Keratinocyte (primary cell): ENCODE data around the gene SVOPL. TPM values are rescaled to one million over a fixed set of nuclear protein-coding genes. Genes with fewer than 3 reads are reported as not detected.

Experiments
- DNase-seq: peaks from one replicate; pipeline ENCODE4 v3.0.0-alpha.2; 2011; ENCODE audit warnings: low read depth, missing footprints, low spot score
- FAIRE-seq: peaks from 2 replicates; lab custom pipeline; 2011; peaks lifted over from hg19 to GRCh38; lab: Jason Lieb, UNC
- H2AFZ ChIP-seq: 2 replicates; pipeline ENCODE4 v1.6.0; 2012; ENCODE audit warnings: low read length, control low read depth, inconsistent platforms; ENCODE audit not compliant: control insufficient read depth
- H3K27ac ChIP-seq: 2 replicates; pipeline ENCODE4 v1.5.1; 2011; ENCODE audit warnings: low read length; ENCODE audit not compliant: control insufficient read depth, insufficient read depth
- H3K27me3 ChIP-seq: 3 replicates; pipeline ENCODE4 v1.6.0; 2011; ENCODE audit warnings: low read length; ENCODE audit not compliant: control insufficient read depth, insufficient read depth; ENCODE audit errors: extremely low read depth
- H3K36me3 ChIP-seq, 2 experiments: 2 replicates in 1 of 2; 3 replicates in 1 of 2; pipeline ENCODE4 v1.5.1; 2011; ENCODE audit warnings: low read length in 2 of 2, mild to moderate bottlenecking in 1 of 2; ENCODE audit not compliant: control insufficient read depth in 2 of 2, insufficient read depth in 2 of 2; ENCODE audit errors: extremely low read depth in 1 of 2
- H3K4me1 ChIP-seq: 3 replicates; pipeline ENCODE4 v1.5.1; 2011; ENCODE audit warnings: low read length; ENCODE audit not compliant: control insufficient read depth, insufficient read depth; ENCODE audit errors: extremely low read depth
- H3K4me2 ChIP-seq: 3 replicates; pipeline ENCODE4 v1.6.0; 2011; ENCODE audit warnings: low read depth, low read length; ENCODE audit not compliant: control insufficient read depth, insufficient read depth; ENCODE audit errors: extremely low read depth
- H3K4me3 ChIP-seq, 3 experiments: fragments of 200-600 bp in 1 of 3; sonication (generic) in 1 of 3; 2 replicates in 2 of 3; 3 replicates in 1 of 3; pipeline ENCODE4 v1.5.1; 2011 to 2016; ENCODE audit warnings: low read length in 3 of 3, mild to moderate bottlenecking in 3 of 3, control low read depth in 2 of 3, inconsistent platforms in 1 of 3, low read depth in 1 of 3, mixed read lengths in 1 of 3, mixed run types in 1 of 3, moderate library complexity in 1 of 3; ENCODE audit not compliant: control insufficient read depth in 2 of 3, insufficient read depth in 2 of 3; ENCODE audit errors: extremely low read depth in 1 of 3
- H3K79me2 ChIP-seq: 2 replicates; pipeline ENCODE4 v1.6.0; 2012; ENCODE audit warnings: low read length; ENCODE audit not compliant: control insufficient read depth, insufficient read depth
- H3K9ac ChIP-seq: 3 replicates; pipeline ENCODE4 v1.6.0; 2011; ENCODE audit warnings: low read length; ENCODE audit not compliant: control insufficient read depth, insufficient read depth; ENCODE audit errors: extremely low read depth
- H3K9me1 ChIP-seq: 3 replicates; pipeline ENCODE4 v1.6.0; 2011; ENCODE audit warnings: low read length; ENCODE audit not compliant: control insufficient read depth, insufficient read depth; ENCODE audit errors: extremely low read depth
- H3K9me3 ChIP-seq: 2 replicates; pipeline ENCODE4 v1.5.1; 2012; ENCODE audit warnings: low read depth, low read length; ENCODE audit not compliant: control insufficient read depth
- H4K20me1 ChIP-seq: 3 replicates; pipeline ENCODE4 v1.6.0; 2011; ENCODE audit warnings: low read length; ENCODE audit not compliant: control insufficient read depth, insufficient read depth; ENCODE audit errors: extremely low read depth
- EZH2 ChIP-seq: IDR thresholded peaks from one replicate; pipeline ENCODE4 v1.6.1; 2012; ENCODE audit warnings: inconsistent platforms, mild to moderate bottlenecking, low read length, moderate library complexity
- dilution Hi-C: fragments of 300-500 bp; cut with MboI; formaldehyde crosslinking; loops from one replicate; pipeline ENCODE4 v1.7.0; 2020; ENCODE audit warnings: low sequenced_read_pairs; ENCODE audit not compliant: extremely low pct_ligation_motif_present
- polyA plus RNA-seq, 5 experiments: library from polyadenylated mRNA; depleted of rRNA in 3 of 5; stranded (reverse) in 3 of 5; stranded (forward) in 1 of 5; unstranded in 1 of 5; fragments of >200 nt; gene quantifications; 1 replicate in 1 of 5; 2 replicates in 3 of 5; 3 replicates in 1 of 5; pipeline versions ENCODE4 v1.2.1 to v1.2.3, GENCODE V29; 2011 to 2012; ENCODE audit warnings: missing spikeins in 2 of 5, low read depth in 1 of 5, low replicate concordance in 1 of 5
- TF ChIP-seq, protein P1 (sequence below), 3 experiments: IDR thresholded peaks in 1 of 3; conservative IDR thresholded peaks in 1 of 3; optimal IDR thresholded peaks in 1 of 3; 2 replicates in 2 of 3; 3 replicates in 1 of 3; pipeline versions ENCODE3 to v1.5.1; 2011; ENCODE audit warnings: low read length in 3 of 3, mild to moderate bottlenecking in 3 of 3, moderate library complexity in 2 of 3, control low read depth in 1 of 3, inconsistent platforms in 1 of 3; ENCODE audit not compliant: insufficient read depth in 2 of 3; ENCODE audit errors: extremely low read depth in 1 of 3

The SVOPL gene
- polyA plus RNA-seq, 1 donor (not counting 4 experiments of a cell fraction or from before 2014, with no cell fraction given), result not detected

GRCh38 chr7:138645284-138645683, 55.9 kb downstream of the SVOPL start:
- Histone ChIP-seq H3K4me3 (no peak overlapping the region), H2AFZ (no peak overlapping the region), H3K79me2 (no peaks in the 10 kb centered on the region), H3K9ac (no peak overlapping the region), H3K27ac (no peak overlapping the region), H3K9me1 (no peaks in the 10 kb centered on the region), H3K9me3 (no peaks in the 10 kb centered on the region), H3K27me3 (no peaks in the 10 kb centered on the region), H3K4me1 (no peaks in the 10 kb centered on the region), H3K4me2 (no peak overlapping the region), H4K20me1 (no peaks in the 10 kb centered on the region), H3K36me3 (no peaks in the 10 kb centered on the region)
- no peak for FAIRE-seq
- no peak for DNase-seq
- dilution Hi-C loops, result no loop called here
- TF ChIP-seq, protein P1, sequence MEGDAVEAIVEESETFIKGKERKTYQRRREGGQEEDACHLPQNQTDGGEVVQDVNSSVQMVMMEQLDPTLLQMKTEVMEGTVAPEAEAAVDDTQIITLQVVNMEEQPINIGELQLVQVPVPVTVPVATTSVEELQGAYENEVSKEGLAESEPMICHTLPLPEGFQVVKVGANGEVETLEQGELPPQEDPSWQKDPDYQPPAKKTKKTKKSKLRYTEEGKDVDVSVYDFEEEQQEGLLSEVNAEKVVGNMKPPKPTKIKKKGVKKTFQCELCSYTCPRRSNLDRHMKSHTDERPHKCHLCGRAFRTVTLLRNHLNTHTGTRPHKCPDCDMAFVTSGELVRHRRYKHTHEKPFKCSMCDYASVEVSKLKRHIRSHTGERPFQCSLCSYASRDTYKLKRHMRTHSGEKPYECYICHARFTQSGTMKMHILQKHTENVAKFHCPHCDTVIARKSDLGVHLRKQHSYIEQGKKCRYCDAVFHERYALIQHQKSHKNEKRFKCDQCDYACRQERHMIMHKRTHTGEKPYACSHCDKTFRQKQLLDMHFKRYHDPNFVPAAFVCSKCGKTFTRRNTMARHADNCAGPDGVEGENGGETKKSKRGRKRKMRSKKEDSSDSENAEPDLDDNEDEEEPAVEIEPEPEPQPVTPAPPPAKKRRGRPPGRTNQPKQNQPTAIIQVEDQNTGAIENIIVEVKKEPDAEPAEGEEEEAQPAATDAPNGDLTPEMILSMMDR (optimal IDR thresholded peaks at IDR 0.05 in 1 of 3, IDR thresholded peaks at IDR 0.05 in 1 of 3, conservative IDR thresholded peaks at IDR 0.05 in 1 of 3; ENCODE audit: extremely low read depth in 1 of 3, insufficient read depth in 2 of 3, low read length in 3 of 3), result no peak
- TF ChIP-seq EZH2, result no peak

DNA sequence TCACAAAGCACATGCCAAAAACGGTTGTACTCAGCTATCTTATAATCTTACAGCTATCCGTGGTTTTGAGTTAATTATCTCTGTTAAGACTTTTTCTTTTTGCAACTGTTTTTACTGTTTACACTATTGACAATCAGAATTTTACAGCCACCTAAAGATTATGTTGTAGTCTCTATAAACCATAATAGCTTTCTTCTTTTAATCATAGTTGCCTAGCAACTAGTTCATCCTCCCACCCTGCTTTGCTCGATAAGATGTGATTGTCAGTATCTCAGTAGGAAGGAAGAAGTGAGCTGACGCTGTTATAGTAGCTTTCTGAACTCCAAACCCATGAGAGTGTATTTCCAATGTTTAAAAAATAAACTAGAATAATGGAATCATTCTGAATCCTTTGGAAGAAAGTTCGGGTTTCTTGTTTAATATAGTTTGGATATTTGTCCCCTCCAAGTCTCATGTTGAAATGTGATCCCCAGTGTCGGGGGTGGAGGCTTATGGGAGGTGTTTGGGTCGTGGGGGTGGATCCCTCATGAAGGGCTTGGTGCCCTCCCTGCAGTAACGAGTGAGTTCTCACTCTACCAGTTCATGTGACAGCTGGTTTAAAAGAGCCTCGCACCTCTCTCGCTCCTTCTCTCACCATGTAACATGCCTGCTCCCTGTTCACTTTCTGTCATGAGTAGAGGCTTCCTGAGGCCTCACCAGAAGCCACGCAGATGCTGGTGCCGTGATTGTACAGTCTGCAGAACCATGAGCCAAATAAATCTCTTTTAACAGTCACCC, 68.1 kb downstream of the SVOPL start:
- Histone ChIP-seq H3K4me1 (no peaks in the 10 kb centered on the region), H3K4me2 (no peak overlapping the region), H3K27me3 (no peaks in the 10 kb centered on the region), H3K9me3 (peaks cover 4% of the 10 kb centered on the region), H3K9ac (no peak overlapping the region), H3K79me2 (no peaks in the 10 kb centered on the region), H3K27ac (no peak overlapping the region), H4K20me1 (no peaks in the 10 kb centered on the region), H3K36me3 (no peaks in the 10 kb centered on the region), H2AFZ (no peak overlapping the region), H3K4me3 (no peak overlapping the region), H3K9me1 (no peaks in the 10 kb centered on the region)
- dilution Hi-C loops, result no loop called here
- FAIRE-seq (no peak), DNase-seq (no peak)
- TF ChIP-seq, protein P1 (optimal IDR thresholded peaks at IDR 0.05 in 1 of 3, IDR thresholded peaks at IDR 0.05 in 1 of 3, conservative IDR thresholded peaks at IDR 0.05 in 1 of 3; ENCODE audit: extremely low read depth in 1 of 3, insufficient read depth in 2 of 3, low read length in 3 of 3), result no peak
- no peak for TF ChIP-seq EZH2
